Mesendoderm (in vitro differentiated cells): ENCODE results near the gene NPHS1.

ENCODE experiments used
- DNase-seq: peaks from one replicate; pipeline ENCODE4 v3.0.0; 2013
- H2AK5ac ChIP-seq: 2 replicates; pipeline ENCODE4 v1.6.1; 2013; ENCODE audit warnings: low read length, inconsistent platforms
- H2BK120ac ChIP-seq: 2 replicates; pipeline ENCODE4 v1.6.1; 2013; ENCODE audit warnings: low read depth, mild to moderate bottlenecking, low read length, moderate library complexity, mixed read lengths
- H2BK15ac ChIP-seq: replicated peaks from 2 replicates; pipeline ENCODE4 v1.6.1; 2013; ENCODE audit warnings: low read depth, mild to moderate bottlenecking, moderate library complexity
- H2BK5ac ChIP-seq: 2 replicates; pipeline ENCODE4 v1.6.1; 2013; ENCODE audit warnings: low read length, inconsistent platforms
- H3K18ac ChIP-seq: 2 replicates; pipeline ENCODE4 v1.6.1; 2013; ENCODE audit warnings: mild to moderate bottlenecking, low read length, mixed read lengths
- H3K23ac ChIP-seq: one replicate; pipeline ENCODE4 v1.6.1; 2013; ENCODE audit warnings: low read length
- H3K27ac ChIP-seq: 2 replicates; pipeline ENCODE4 v1.5.1; 2013; ENCODE audit warnings: low read depth, mild to moderate bottlenecking, inconsistent platforms, low read length, moderate library complexity
- H3K27me3 ChIP-seq: 2 replicates; pipeline ENCODE4 v1.6.1; 2013; ENCODE audit warnings: low read length, control low read depth, mild to moderate bottlenecking, inconsistent platforms; ENCODE audit not compliant: insufficient read depth, poor library complexity
- H3K36me3 ChIP-seq: 2 replicates; pipeline ENCODE4 v1.6.1; 2013; ENCODE audit warnings: low read length, inconsistent platforms; ENCODE audit not compliant: control insufficient read depth, insufficient read depth
- H3K4ac ChIP-seq: one replicate; pipeline ENCODE4 v1.6.1; 2013; ENCODE audit warnings: low read depth, mild to moderate bottlenecking, low read length, moderate library complexity
- H3K4me1 ChIP-seq: 2 replicates; pipeline ENCODE4 v1.6.1; 2013; ENCODE audit warnings: low read depth, low read length, inconsistent platforms; ENCODE audit not compliant: control insufficient read depth
- H3K4me2 ChIP-seq: 2 replicates; pipeline ENCODE4 v1.6.1; 2013; ENCODE audit warnings: low read length
- H3K4me3 ChIP-seq: 2 replicates; pipeline ENCODE4 v1.5.1; 2013; ENCODE audit warnings: mild to moderate bottlenecking, low read length
- H3K56ac ChIP-seq: one replicate; pipeline ENCODE4 v1.6.1; 2013; ENCODE audit warnings: low read length
- H3K79me1 ChIP-seq: 2 replicates; pipeline ENCODE4 v1.6.1; 2013; ENCODE audit warnings: low read length, inconsistent platforms
- H3K79me2 ChIP-seq: 2 replicates; pipeline ENCODE4 v1.6.1; 2013; ENCODE audit warnings: mild to moderate bottlenecking, low read length; ENCODE audit not compliant: control insufficient read depth, insufficient read depth
- H3K9ac ChIP-seq: 2 replicates; pipeline ENCODE4 v1.6.1; 2013; ENCODE audit warnings: low read length, inconsistent platforms
- H4K5ac ChIP-seq: one replicate; pipeline ENCODE4 v1.6.1; 2013; ENCODE audit warnings: low read length
- H4K8ac ChIP-seq: one replicate; pipeline ENCODE4 v1.6.1; 2013; ENCODE audit warnings: low read depth, mild to moderate bottlenecking, control low read depth, low read length, moderate library complexity
- WGBS: extraction: QIAGEN DNeasy Blood & Tissue Kit; methylation state at CpG from one replicate; pipeline ENCODE4 v1.1.7; 2013; ENCODE audit warnings: low lambda C conversion rate, missing lambda C conversion rate; ENCODE audit not compliant: insufficient coverage; ENCODE audit errors: extremely low coverage; 5-methylcytosine and 5-hydroxymethylcytosine counted together

NPHS1 gene

GRCh38 chr19:35847911-35848310 lies 4.4 kb downstream of the NPHS1 start:
- H3K18ac ChIP-seq = no peak overlapping the region
- H3K27me3 ChIP-seq = peaks cover 17% of the 10 kb centered on the region
- H2BK120ac ChIP-seq = no peak overlapping the region
- H3K79me1 ChIP-seq = no peaks in the 10 kb centered on the region
- no CpG with 5 or more reads among the region's 8 CpGs for WGBS
- no peaks in the 10 kb centered on the region for H3K79me2 ChIP-seq
- no peak for DNase-seq
- H2BK15ac ChIP-seq = no peak overlapping the region
- H3K4me3 ChIP-seq = no peak overlapping the region
- no peak overlapping the region for H2BK5ac ChIP-seq
- H4K8ac ChIP-seq = no peak overlapping the region
- no peak overlapping the region for H3K23ac ChIP-seq
- no peak overlapping the region for H3K27ac ChIP-seq
- H3K56ac ChIP-seq = no peak overlapping the region
- H3K9ac ChIP-seq = no peak overlapping the region
- H3K4me2 ChIP-seq = no peak overlapping the region
- no peaks in the 10 kb centered on the region for H3K36me3 ChIP-seq
- no peak overlapping the region for H3K4ac ChIP-seq
- no peak overlapping the region for H4K5ac ChIP-seq
- no peak overlapping the region for H2AK5ac ChIP-seq
- no peaks in the 10 kb centered on the region for H3K4me1 ChIP-seq

- H3K9ac ChIP-seq = no peak overlapping the region
- H2BK5ac ChIP-seq = no peak overlapping the region
- H3K79me1 ChIP-seq = no peaks in the 10 kb centered on the region
- H2BK120ac ChIP-seq = no peak overlapping the region
- no CpG with 5 or more reads among the region's 26 CpGs for WGBS
- H3K4me1 ChIP-seq = no peaks in the 10 kb centered on the region
- DNase-seq = peak; percentile 49
- no peak overlapping the region for H3K56ac ChIP-seq
- H3K23ac ChIP-seq = no peak overlapping the region
- H3K18ac ChIP-seq = no peak overlapping the region
- H3K27ac ChIP-seq = no peak overlapping the region
- no peaks in the 10 kb centered on the region for H3K36me3 ChIP-seq
- H3K79me2 ChIP-seq = no peaks in the 10 kb centered on the region
- no peak overlapping the region for H4K5ac ChIP-seq
- no peak overlapping the region for H2BK15ac ChIP-seq
- no peak overlapping the region for H4K8ac ChIP-seq
- H2AK5ac ChIP-seq = no peak overlapping the region
- H3K4me3 ChIP-seq = no peak overlapping the region
- no peak overlapping the region for H3K4ac ChIP-seq
- H3K4me2 ChIP-seq = no peak overlapping the region
- H3K27me3 ChIP-seq = peaks cover 19% of the 10 kb centered on the region
Observed at GRCh38 chr19:35846038-35846668, 6.2 kb downstream of the NPHS1 start.

- H4K5ac ChIP-seq = no peak overlapping the region
- H3K27me3 ChIP-seq = peaks cover 19% of the 10 kb centered on the region
- peak overlapping the region; percentile 60 for H3K56ac ChIP-seq
- H4K8ac ChIP-seq = no peak overlapping the region
- peak overlapping the region; percentile 57 for H3K4me2 ChIP-seq
- H3K23ac ChIP-seq = no peak overlapping the region
- H3K9ac ChIP-seq = no peak overlapping the region
- no peaks in the 10 kb centered on the region for H3K79me2 ChIP-seq
- no peak overlapping the region for H2BK5ac ChIP-seq
- no peak overlapping the region for H3K4ac ChIP-seq
- H2BK120ac ChIP-seq = no peak overlapping the region
- no peak overlapping the region for H3K18ac ChIP-seq
- H2AK5ac ChIP-seq = no peak overlapping the region
- H3K36me3 ChIP-seq = no peaks in the 10 kb centered on the region
- no peak overlapping the region for H2BK15ac ChIP-seq
- no peak overlapping the region for H3K27ac ChIP-seq
- H3K4me3 ChIP-seq = no peak overlapping the region
- H3K4me1 ChIP-seq = no peaks in the 10 kb centered on the region
- no CpG with 5 or more reads among the region's 63 CpGs for WGBS
- DNase-seq = peak; percentile 25
- H3K79me1 ChIP-seq = no peaks in the 10 kb centered on the region
Observed at GRCh38 chr19:35845215-35846037, 6.9 kb downstream of the NPHS1 start.

GRCh38 chr19:35844482-35845214 lies 7.7 kb downstream of the NPHS1 start:
- Histone ChIP-seq H3K79me2 (no peaks in the 10 kb centered on the region), H4K8ac (no peak overlapping the region), H3K27ac (no peak overlapping the region), H3K18ac (no peak overlapping the region), H2BK5ac (no peak overlapping the region), H3K27me3 (peaks cover 19% of the 10 kb centered on the region), H2BK15ac (no peak overlapping the region), H3K4me1 (no peaks in the 10 kb centered on the region), H3K36me3 (no peaks in the 10 kb centered on the region), H3K79me1 (no peaks in the 10 kb centered on the region), H2AK5ac (no peak overlapping the region), H3K4me2 (no peak overlapping the region), H3K23ac (no peak overlapping the region), H2BK120ac (no peak overlapping the region), H3K4ac (no peak overlapping the region), H3K9ac (no peak overlapping the region), H4K5ac (no peak overlapping the region), H3K56ac (no peak overlapping the region), H3K4me3 (no peak overlapping the region)
- DNase-seq = no peak
- no CpG with 5 or more reads among the region's 16 CpGs for whole genome bisulfite sequencing

GRCh38 chr19:35843676-35844481 lies 8.4 kb downstream of the NPHS1 start:
- H3K4me3 ChIP-seq = no peak overlapping the region
- H2BK5ac ChIP-seq = no peak overlapping the region
- H3K36me3 ChIP-seq = no peaks in the 10 kb centered on the region
- H3K18ac ChIP-seq = no peak overlapping the region
- no peak overlapping the region for H4K8ac ChIP-seq
- WGBS = no CpG with 5 or more reads among the region's 42 CpGs
- no peak overlapping the region for H3K4me2 ChIP-seq
- no peaks in the 10 kb centered on the region for H3K79me1 ChIP-seq
- H3K23ac ChIP-seq = no peak overlapping the region
- no peak overlapping the region for H2BK120ac ChIP-seq
- no peak overlapping the region for H3K4ac ChIP-seq
- no peak overlapping the region for H3K27ac ChIP-seq
- H2AK5ac ChIP-seq = no peak overlapping the region
- no peak overlapping the region for H2BK15ac ChIP-seq
- no peak overlapping the region for H4K5ac ChIP-seq
- H3K79me2 ChIP-seq = no peaks in the 10 kb centered on the region
- H3K56ac ChIP-seq = no peak overlapping the region
- no peak overlapping the region for H3K9ac ChIP-seq
- DNase-seq = peak; percentile 78
- H3K4me1 ChIP-seq = no peaks in the 10 kb centered on the region
- peaks cover 19% of the 10 kb centered on the region for H3K27me3 ChIP-seq
